A673 (cell line): Measurements from ENCODE around the gene NTRK3. TPM values are rescaled to one million over a fixed set of nuclear protein-coding genes. Genes with fewer than 3 reads are reported as not detected.

Source experiments
- BruUV-seq: library from RNA; stranded (reverse); fragments of 400-500 nt; replicated peaks from 2 replicates; lab custom pipeline; 2021; lab: Mats Ljungman, UMichigan
- CTCF ChIA-PET: fragments of 300-600 bp; sonication (Branson Sonifier 250); formaldehyde crosslinking; loops from one replicate; lab custom pipeline; 2022; ENCODE audit warnings: antibody characterized with exemption; lab: Charles Lee
- POLR2A ChIA-PET: fragments of 300-600 bp; sonication (Branson Sonifier 250); formaldehyde crosslinking; loops from one replicate; lab custom pipeline; 2022; ENCODE audit warnings: antibody characterized with exemption; ENCODE audit not compliant: low non-redundant PET; lab: Charles Lee
- DNase-seq: peaks from one replicate; pipeline ENCODE4 v3.0.0-alpha.2; 2015; ENCODE audit warnings: low spot score
- H3K27ac ChIP-seq: fragments of 200-600 bp; sonication (generic); 2 replicates; pipeline ENCODE4 v1.5.1; 2016; ENCODE audit warnings: mixed run types, low read depth, mild to moderate bottlenecking, mixed read lengths, antibody characterized with exemption, low read length; ENCODE audit not compliant: poor library complexity, severe bottlenecking
- H3K27me3 ChIP-seq: fragments of 200-600 bp; sonication (generic); replicated peaks from 2 replicates; pipeline ENCODE4 v1.6.1; 2017; ENCODE audit warnings: mixed run types, low read depth, mild to moderate bottlenecking, mixed read lengths, antibody characterized with exemption, low read length; ENCODE audit not compliant: insufficient read depth, poor library complexity
- H3K36me3 ChIP-seq: fragments of 200-600 bp; sonication (generic); 2 replicates; pipeline ENCODE4 v1.6.1; 2016; ENCODE audit warnings: mixed run types, mild to moderate bottlenecking, mixed read lengths, antibody characterized with exemption, low read length; ENCODE audit not compliant: insufficient read depth, poor library complexity, severe bottlenecking
- H3K4me1 ChIP-seq: fragments of 200-600 bp; sonication (generic); 2 replicates; pipeline ENCODE4 v1.6.1; 2017; ENCODE audit warnings: mixed run types, mild to moderate bottlenecking, mixed read lengths, antibody characterized with exemption, low read length; ENCODE audit not compliant: insufficient read depth, poor library complexity, severe bottlenecking
- H3K4me3 ChIP-seq: fragments of 200-600 bp; sonication (generic); 2 replicates; pipeline ENCODE4 v1.5.1; 2016; ENCODE audit warnings: low read depth, mixed run types, mild to moderate bottlenecking, mixed read lengths, low read length; ENCODE audit not compliant: poor library complexity, severe bottlenecking
- H3K9me3 ChIP-seq: fragments of 200-600 bp; sonication (generic); 2 replicates; pipeline ENCODE4 v1.6.1; 2016; ENCODE audit warnings: mixed run types, low read depth, mild to moderate bottlenecking, mixed read lengths, antibody characterized with exemption, low read length; ENCODE audit not compliant: poor library complexity, severe bottlenecking
- EZH2 ChIP-seq: fragments of 200-600 bp; sonication (generic); IDR thresholded peaks from 2 replicates; pipeline ENCODE4 v1.6.1; 2017; ENCODE audit warnings: borderline replicate concordance, low read depth, mild to moderate bottlenecking, mixed read lengths, antibody characterized with exemption, low read length; ENCODE audit not compliant: poor library complexity, severe bottlenecking
- intact Hi-C: fragments of 100-400 bp; cut with micrococcal nuclease; formaldehyde crosslinking; loops from one replicate; pipeline ENCODE4 v1.10.0; 2022; ENCODE audit not compliant: unreplicated experiment
- total RNA-seq: library from RNA; stranded (reverse); gene quantifications from 2 replicates; pipeline ENCODE4 v1.2.3, GENCODE V29; 2021
- TF ChIP-seq, protein P1 (sequence below): fragments of 300-800, 200-600 bp; sonication (generic); conservative IDR thresholded peaks from 2 replicates; pipeline ENCODE4 v1.5.1; 2017; ENCODE audit warnings: low read depth, mild to moderate bottlenecking, antibody characterized with exemption, low read length, moderate library complexity, mixed read lengths

The NTRK3 gene
- total RNA-seq, 1 experiment from 2014 or later: not detected

DNA sequence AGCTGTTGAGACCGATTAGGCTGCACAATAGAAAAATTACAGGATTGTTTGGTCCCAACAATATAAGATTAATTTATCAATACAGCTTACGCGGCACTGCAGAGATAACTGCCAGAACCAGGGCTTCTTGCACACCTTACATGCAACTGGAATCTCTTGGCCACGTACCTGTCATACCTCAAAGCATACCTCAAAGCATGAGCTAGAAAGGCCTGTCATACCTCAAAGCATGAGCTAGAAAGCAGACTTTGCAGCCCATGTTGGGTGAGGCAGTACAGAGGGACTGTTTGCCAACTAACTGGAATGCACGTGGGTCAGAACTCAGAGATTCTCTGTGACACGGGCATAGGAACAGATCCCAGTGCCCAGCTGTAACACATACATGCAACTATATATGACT lies 34.7 kb downstream of the NTRK3 start:
- no peak for DNase-seq
- Histone ChIP-seq H3K27me3 (peaks cover 16% of the 10 kb centered on the region), H3K4me1 (no peaks in the 10 kb centered on the region), H3K4me3 (no peak overlapping the region), H3K36me3 (no peaks in the 10 kb centered on the region), H3K27ac (no peak overlapping the region), H3K9me3 (no peaks in the 10 kb centered on the region)
- intact Hi-C loops: no loop called here
- CTCF ChIA-PET: no interaction called here
- no TSS peak for BruUV-seq
- POLR2A ChIA-PET: no interaction called here
- TF ChIP-seq, protein P1, sequence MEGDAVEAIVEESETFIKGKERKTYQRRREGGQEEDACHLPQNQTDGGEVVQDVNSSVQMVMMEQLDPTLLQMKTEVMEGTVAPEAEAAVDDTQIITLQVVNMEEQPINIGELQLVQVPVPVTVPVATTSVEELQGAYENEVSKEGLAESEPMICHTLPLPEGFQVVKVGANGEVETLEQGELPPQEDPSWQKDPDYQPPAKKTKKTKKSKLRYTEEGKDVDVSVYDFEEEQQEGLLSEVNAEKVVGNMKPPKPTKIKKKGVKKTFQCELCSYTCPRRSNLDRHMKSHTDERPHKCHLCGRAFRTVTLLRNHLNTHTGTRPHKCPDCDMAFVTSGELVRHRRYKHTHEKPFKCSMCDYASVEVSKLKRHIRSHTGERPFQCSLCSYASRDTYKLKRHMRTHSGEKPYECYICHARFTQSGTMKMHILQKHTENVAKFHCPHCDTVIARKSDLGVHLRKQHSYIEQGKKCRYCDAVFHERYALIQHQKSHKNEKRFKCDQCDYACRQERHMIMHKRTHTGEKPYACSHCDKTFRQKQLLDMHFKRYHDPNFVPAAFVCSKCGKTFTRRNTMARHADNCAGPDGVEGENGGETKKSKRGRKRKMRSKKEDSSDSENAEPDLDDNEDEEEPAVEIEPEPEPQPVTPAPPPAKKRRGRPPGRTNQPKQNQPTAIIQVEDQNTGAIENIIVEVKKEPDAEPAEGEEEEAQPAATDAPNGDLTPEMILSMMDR: no peak
- TF ChIP-seq EZH2: no peak

DNA sequence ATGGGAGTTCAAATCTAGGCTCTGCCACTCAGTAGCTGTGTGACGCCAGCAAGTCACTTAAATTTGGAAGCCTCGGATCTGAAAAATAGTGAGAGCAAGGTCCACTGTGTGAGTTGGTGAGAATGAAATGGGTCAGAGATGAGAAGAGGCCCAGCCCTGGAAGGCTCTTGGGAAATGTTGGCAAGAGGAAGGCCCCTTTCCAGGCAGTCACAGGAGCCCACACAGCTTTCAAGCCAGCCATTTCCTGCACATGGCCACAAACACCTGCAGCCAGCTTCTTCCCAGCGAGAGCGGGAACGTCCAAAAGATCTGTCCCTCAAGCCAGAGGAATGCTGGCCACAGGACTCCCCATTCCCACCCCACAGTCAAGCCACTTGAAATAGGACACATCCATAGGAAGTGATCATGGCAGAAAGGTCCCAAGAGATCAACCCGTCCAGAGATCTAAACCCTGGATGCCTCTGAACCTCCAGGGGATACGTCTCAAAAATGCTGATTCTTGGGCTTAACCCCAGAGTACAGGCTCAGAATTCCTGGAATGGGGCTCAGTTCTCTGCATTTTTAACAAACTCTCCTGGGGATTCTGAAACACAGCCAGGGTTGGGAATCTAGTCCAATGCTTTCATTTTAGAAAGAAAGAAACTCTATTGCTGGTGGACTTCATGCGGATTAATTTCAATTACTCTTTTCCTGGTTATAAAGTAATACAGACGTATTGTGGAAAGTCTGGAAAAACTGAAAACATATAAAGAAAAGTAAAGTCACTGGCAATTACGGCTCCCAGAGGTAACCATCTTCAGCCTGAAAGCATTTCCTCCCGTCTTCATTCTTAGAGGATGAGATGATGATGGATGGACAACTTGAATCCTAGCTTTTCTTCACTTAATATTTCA lies 35.9 kb downstream of the NTRK3 start:
- Histone ChIP-seq H3K9me3 (no peaks in the 10 kb centered on the region), H3K4me3 (no peak overlapping the region), H3K4me1 (no peaks in the 10 kb centered on the region), H3K36me3 (no peaks in the 10 kb centered on the region), H3K27me3 (peaks cover 11% of the 10 kb centered on the region), H3K27ac (no peak overlapping the region)
- BruUV-seq: no TSS peak
- CTCF ChIA-PET: no interaction called here
- POLR2A ChIA-PET: no interaction called here
- DNase-seq: no peak
- no peak for TF ChIP-seq EZH2
- intact Hi-C loops: no loop called here

DNA sequence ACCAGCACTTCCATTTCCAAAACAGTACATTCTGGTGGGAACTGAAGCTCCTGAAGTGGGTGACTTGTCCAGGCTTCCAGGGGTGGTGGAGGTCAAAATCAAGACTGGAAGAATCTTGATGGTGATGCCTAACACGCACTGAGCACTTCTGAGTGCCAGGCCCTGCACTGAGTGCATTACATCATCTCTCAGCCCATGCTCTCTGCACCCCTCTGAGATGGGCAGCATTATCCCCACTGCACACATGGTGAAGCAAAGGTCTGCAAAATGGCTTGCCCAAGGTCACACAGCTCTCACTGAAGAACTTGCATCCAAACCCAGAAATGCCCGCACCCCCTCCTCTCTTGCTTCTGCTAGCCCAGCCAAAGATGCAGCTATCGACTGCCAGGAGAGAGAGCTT lies 36.9 kb downstream of the NTRK3 start:
- Histone ChIP-seq H3K36me3 (no peaks in the 10 kb centered on the region), H3K9me3 (no peaks in the 10 kb centered on the region), H3K4me1 (no peaks in the 10 kb centered on the region), H3K27ac (no peak overlapping the region), H3K27me3 (peaks cover 6% of the 10 kb centered on the region), H3K4me3 (no peak overlapping the region)
- CTCF ChIA-PET: no interaction called here
- no TSS peak for BruUV-seq
- DNase-seq: no peak
- POLR2A ChIA-PET: no interaction called here
- TF ChIP-seq, protein P1: no peak
- TF ChIP-seq EZH2: no peak
- intact Hi-C loops: no loop called here
